Measurements from ENCODE around the gene MOB3B.

Gene MOB3B

GRCh38 chr9:27280249-27280648 lies 249.4 kb downstream of the MOB3B start:
- ATAC-seq = no peak
- TF ChIP-seq OSR1 (CRISPR knock-in tag; IDR thresholded peaks at IDR 0.05) (no peak), SNAI2 (CRISPR knock-in tag; IDR thresholded peaks at IDR 0.05) (no peak), CSRNP3 (CRISPR knock-in tag; IDR thresholded peaks at IDR 0.05) (no peak), ZC3H10 (CRISPR knock-in tag; IDR thresholded peaks at IDR 0.05) (no peak), ZNF565 (CRISPR knock-in tag; conservative IDR thresholded peaks at IDR 0.05; ENCODE audit: low read depth) (no peak), ISL1 (CRISPR knock-in tag; IDR thresholded peaks at IDR 0.05) (no peak), ZFP3 (CRISPR knock-in tag; IDR thresholded peaks at IDR 0.05) (no peak), POU6F1 (CRISPR knock-in tag; IDR thresholded peaks at IDR 0.05; ENCODE audit: borderline replicate concordance, low read depth) (no peak), ZFP30 (CRISPR knock-in tag; IDR thresholded peaks at IDR 0.05) (no peak), PPARA (CRISPR knock-in tag; IDR thresholded peaks at IDR 0.05; ENCODE audit: borderline replicate concordance) (no peak), TOX (CRISPR knock-in tag; IDR thresholded peaks at IDR 0.05; ENCODE audit: borderline replicate concordance) (no peak), ZNF8 (CRISPR knock-in tag; IDR thresholded peaks at IDR 0.05) (no peak), BACH2 (CRISPR knock-in tag; IDR thresholded peaks at IDR 0.05; ENCODE audit: borderline replicate concordance) (no peak), ESRRG (CRISPR knock-in tag; IDR thresholded peaks at IDR 0.05) (no peak), ARNTL (CRISPR knock-in tag; IDR thresholded peaks at IDR 0.05; ENCODE audit: borderline replicate concordance, low read depth) (no peak)
- TF ChIP-seq, protein P1, sequence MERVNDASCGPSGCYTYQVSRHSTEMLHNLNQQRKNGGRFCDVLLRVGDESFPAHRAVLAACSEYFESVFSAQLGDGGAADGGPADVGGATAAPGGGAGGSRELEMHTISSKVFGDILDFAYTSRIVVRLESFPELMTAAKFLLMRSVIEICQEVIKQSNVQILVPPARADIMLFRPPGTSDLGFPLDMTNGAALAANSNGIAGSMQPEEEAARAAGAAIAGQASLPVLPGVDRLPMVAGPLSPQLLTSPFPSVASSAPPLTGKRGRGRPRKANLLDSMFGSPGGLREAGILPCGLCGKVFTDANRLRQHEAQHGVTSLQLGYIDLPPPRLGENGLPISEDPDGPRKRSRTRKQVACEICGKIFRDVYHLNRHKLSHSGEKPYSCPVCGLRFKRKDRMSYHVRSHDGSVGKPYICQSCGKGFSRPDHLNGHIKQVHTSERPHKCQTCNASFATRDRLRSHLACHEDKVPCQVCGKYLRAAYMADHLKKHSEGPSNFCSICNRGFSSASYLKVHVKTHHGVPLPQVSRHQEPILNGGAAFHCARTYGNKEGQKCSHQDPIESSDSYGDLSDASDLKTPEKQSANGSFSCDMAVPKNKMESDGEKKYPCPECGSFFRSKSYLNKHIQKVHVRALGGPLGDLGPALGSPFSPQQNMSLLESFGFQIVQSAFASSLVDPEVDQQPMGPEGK (CRISPR knock-in tag; IDR thresholded peaks at IDR 0.05; ENCODE audit: borderline replicate concordance) = no peak

GRCh38 chr9:27279611-27280010 lies 250.0 kb downstream of the MOB3B start:
- TF ChIP-seq OSR1 (CRISPR knock-in tag; IDR thresholded peaks at IDR 0.05) = no peak
- TF ChIP-seq ESRRG (CRISPR knock-in tag; IDR thresholded peaks at IDR 0.05) = no peak
- no peak for TF ChIP-seq ZC3H10 (CRISPR knock-in tag; IDR thresholded peaks at IDR 0.05)
- TF ChIP-seq CSDC2 (CRISPR knock-in tag; IDR thresholded peaks at IDR 0.05) = no peak
- no peak for TF ChIP-seq ARNTL (CRISPR knock-in tag; IDR thresholded peaks at IDR 0.05; ENCODE audit: borderline replicate concordance, low read depth)
- TF ChIP-seq TOX (CRISPR knock-in tag; IDR thresholded peaks at IDR 0.05; ENCODE audit: borderline replicate concordance) = no peak
- TF ChIP-seq RARB (CRISPR knock-in tag; IDR thresholded peaks at IDR 0.05) = no peak
- no peak for TF ChIP-seq ZNF70 (CRISPR knock-in tag; IDR thresholded peaks at IDR 0.05)
- TF ChIP-seq CSRNP3 (CRISPR knock-in tag; IDR thresholded peaks at IDR 0.05) = no peak
- TF ChIP-seq SNAI2 (CRISPR knock-in tag; IDR thresholded peaks at IDR 0.05) = no peak
- ATAC-seq = no peak

DNA sequence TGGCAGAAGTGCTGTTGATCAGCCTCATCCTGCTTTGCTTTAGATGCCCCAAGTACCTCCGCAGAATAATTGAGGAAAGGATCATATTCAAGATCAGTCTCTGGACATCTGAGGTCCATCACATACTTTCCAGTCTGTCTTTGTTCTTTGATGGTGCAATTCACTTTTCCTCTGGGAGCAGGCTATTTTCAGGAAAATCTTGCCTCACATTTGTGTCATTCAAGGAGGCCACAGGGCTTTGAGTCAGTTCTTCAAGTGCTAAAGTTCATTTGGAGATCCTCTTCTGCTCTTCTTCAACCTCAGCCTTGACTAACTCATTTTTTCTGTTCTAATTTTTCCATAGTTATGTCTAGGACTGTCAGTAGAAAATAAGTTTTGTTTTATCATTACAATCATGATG lies 251.2 kb downstream of the MOB3B start:
- TF ChIP-seq ZNF8 (CRISPR knock-in tag; IDR thresholded peaks at IDR 0.05) = no peak

GRCh38 chr9:27276193-27277030 lies 253.2 kb downstream of the MOB3B start:
- peak; percentile 89 for ATAC-seq

More for the DNA sequence above, 251.2 kb downstream of the MOB3B start:
- ATAC-seq = no peak

More at GRCh38 chr9:27276193-27277030, 253.2 kb downstream of the MOB3B start:
- TF ChIP-seq ISL1 (CRISPR knock-in tag; IDR thresholded peaks at IDR 0.05) (no peak), TCF4 (CRISPR knock-in tag; IDR thresholded peaks at IDR 0.05; ENCODE audit: borderline replicate concordance) (no peak), CSDC2 (CRISPR knock-in tag; IDR thresholded peaks at IDR 0.05) (no peak), SNAI2 (CRISPR knock-in tag; IDR thresholded peaks at IDR 0.05) (no peak), CSRNP3 (CRISPR knock-in tag; IDR thresholded peaks at IDR 0.05) (no peak), ESRRG (CRISPR knock-in tag; IDR thresholded peaks at IDR 0.05) (no peak), ZC3H10 (CRISPR knock-in tag; IDR thresholded peaks at IDR 0.05) (no peak), ARNTL (CRISPR knock-in tag; IDR thresholded peaks at IDR 0.05; ENCODE audit: borderline replicate concordance, low read depth) (no peak), POU6F1 (CRISPR knock-in tag; IDR thresholded peaks at IDR 0.05; ENCODE audit: borderline replicate concordance, low read depth) (no peak), OSR1 (CRISPR knock-in tag; IDR thresholded peaks at IDR 0.05) (no peak)
- TF ChIP-seq, protein P2, sequence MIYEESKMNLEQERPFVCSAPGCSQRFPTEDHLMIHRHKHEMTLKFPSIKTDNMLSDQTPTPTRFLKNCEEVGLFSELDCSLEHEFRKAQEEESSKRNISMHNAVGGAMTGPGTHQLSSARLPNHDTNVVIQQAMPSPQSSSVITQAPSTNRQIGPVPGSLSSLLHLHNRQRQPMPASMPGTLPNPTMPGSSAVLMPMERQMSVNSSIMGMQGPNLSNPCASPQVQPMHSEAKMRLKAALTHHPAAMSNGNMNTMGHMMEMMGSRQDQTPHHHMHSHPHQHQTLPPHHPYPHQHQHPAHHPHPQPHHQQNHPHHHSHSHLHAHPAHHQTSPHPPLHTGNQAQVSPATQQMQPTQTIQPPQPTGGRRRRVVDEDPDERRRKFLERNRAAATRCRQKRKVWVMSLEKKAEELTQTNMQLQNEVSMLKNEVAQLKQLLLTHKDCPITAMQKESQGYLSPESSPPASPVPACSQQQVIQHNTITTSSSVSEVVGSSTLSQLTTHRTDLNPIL (CRISPR knock-in tag; IDR thresholded peaks at IDR 0.05; ENCODE audit: low read depth) = no peak

Data from SK-N-SH treated with all-trans-retinoic acid at 6 μM for 48 hours (cell line).